ENCODE data around the gene CSHL1. TPM values are rescaled to one million over a fixed set of nuclear protein-coding genes. Genes with fewer than 3 reads are reported as not detected.
"Not testable (repeated sequence)": the region's sequence is repeated elsewhere in the genome, so short reads cannot be mapped to it uniquely, and the experiment has no call there.

Gene CSHL1
- total RNA-seq, 6 experiments from 2014 or later: not detected

GRCh38 chr17:63907161-63907778, 3.8 kb downstream of the CSHL1 start:
- DNase-seq; H3K27ac ChIP-seq; H3K4me1 ChIP-seq; H3K9me3 ChIP-seq; H3K4me3 ChIP-seq; H3K36me3 ChIP-seq; H3K27me3 ChIP-seq; intact Hi-C loops (cut with DNase I): not testable (repeated sequence)
- TF ChIP-seq CTCF (IDR thresholded peaks at IDR 0.05): peak in 1 of 4 donors; percentile 4
- peak in 3 of 4 donors; percentile 16 to 49 (median 40) for ATAC-seq
- whole genome bisulfite sequencing (ENCODE audit: insufficient coverage, low coverage, low lambda C conversion rate, missing lambda C conversion rate): 46% methylated on average over 11 of the region's 12 CpGs

DNA sequence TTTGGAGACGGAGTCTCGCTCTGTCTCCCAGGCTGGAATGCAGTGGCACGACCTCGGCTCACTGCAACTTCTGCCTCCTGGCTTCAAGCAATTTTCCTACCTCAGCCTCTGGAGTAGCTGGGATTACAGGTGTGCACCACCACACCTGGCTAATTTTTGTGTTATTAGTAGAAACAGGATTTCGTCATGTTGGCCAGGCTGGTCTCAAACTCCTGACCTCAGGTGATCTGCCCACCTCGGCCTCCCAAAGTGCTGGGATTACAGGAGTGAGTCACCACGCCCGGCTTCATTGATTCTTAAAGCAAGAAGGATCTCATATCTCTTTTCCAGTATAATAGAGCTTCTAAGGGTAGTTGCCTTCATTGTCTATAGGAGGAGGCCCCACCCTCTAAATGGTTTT, 6.3 kb downstream of the CSHL1 start:
- not testable (repeated sequence) for ATAC-seq, DNase-seq

DNA sequence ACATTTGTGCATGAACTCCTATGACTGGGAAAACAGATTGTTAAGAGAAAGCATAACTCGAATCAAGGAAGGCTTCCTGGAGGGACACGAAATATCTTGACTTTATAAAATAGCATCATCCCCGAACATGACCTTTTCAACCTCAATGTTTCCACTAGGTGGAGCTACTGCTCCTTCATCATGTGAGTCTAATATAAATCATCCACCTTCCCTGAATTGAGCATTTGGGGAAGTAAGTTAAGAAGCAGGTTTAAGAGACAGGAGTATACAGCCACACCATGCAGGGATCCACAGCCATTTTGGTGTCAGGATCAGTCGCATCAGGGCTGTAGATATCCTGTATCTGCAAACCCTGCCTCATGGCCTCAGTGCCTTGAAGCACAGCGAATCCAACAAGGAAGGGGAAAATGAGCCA, 7.3 kb downstream of the CSHL1 start:
- TF ChIP-seq CTCF (IDR thresholded peaks at IDR 0.05): peak; percentile 39 to 48 (median 45)
- intact Hi-C loops (cut with DNase I); H3K9me3 ChIP-seq; H3K27me3 ChIP-seq; DNase-seq; H3K36me3 ChIP-seq; H3K27ac ChIP-seq; H3K4me1 ChIP-seq; H3K4me3 ChIP-seq: not testable (repeated sequence)
- ATAC-seq: peak; percentile 46 to 68 (median 60)
- 21% methylated on average over 5 of the region's 5 CpGs for WGBS (ENCODE audit: insufficient coverage, low coverage, low lambda C conversion rate, missing lambda C conversion rate)

More for the DNA sequence above, 6.3 kb downstream of the CSHL1 start:
- intact Hi-C loops (cut with DNase I); H3K27me3 ChIP-seq; H3K9me3 ChIP-seq; H3K4me1 ChIP-seq; H3K4me3 ChIP-seq; H3K27ac ChIP-seq; H3K36me3 ChIP-seq: not testable (repeated sequence)
- WGBS (ENCODE audit: insufficient coverage, low coverage, low lambda C conversion rate, missing lambda C conversion rate): 88% methylated on average over 4 of the region's 8 CpGs

GRCh38 chr17:63901971-63902370, 9.1 kb downstream of the CSHL1 start:
- DNase-seq; H3K4me3 ChIP-seq; H3K27me3 ChIP-seq; intact Hi-C loops (cut with DNase I); ATAC-seq; H3K4me1 ChIP-seq; H3K36me3 ChIP-seq; H3K9me3 ChIP-seq; H3K27ac ChIP-seq: not testable (repeated sequence)
- WGBS (ENCODE audit: insufficient coverage, low coverage, low lambda C conversion rate, missing lambda C conversion rate): 85% methylated on average over 2 of the region's 2 CpGs

DNA sequence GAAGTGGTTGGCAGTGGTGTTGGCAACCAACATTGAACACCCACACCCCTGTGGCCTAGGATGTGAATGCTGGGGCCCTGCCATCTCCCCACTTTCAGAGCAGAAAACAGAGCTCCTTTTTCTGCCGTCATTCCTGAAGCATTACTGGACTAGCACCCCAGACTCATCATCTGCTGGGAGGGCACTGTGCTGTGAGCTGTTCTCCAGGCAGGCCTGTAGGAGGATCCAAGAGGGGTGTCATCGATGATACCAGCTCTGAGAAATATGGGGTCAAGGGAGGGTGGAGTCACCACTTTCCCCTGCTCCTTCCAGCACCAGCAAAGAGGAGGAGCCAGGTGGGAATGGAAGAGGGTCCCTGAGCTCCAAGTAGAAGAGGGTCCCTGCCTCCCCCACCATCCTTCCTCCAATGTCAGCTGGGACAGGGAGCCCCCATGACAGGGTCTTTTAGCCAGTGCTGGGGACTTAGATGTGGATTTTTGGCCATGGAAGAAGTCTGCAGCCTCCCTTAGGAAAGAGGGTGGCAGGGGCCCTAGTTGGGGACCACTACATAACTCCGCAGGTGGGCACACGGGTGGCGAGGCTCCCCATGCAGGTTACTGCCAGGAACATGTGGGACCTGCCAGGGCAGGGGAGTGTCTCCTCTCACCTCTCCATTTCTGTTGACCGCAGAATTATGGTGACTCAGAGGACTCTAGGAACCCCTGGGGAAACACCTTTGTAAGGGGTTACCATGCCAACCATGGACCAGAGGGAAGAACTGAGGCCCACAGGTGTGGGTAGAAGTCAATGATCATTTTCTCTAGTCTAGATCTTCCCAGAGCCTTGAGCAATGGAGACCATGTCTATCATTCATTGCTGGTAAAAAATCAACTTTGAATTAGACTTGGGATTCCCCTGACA, 11.9 kb downstream of the CSHL1 start:
- H3K27ac ChIP-seq; intact Hi-C loops (cut with DNase I); H3K36me3 ChIP-seq; H3K4me1 ChIP-seq; H3K4me3 ChIP-seq; DNase-seq; H3K27me3 ChIP-seq; ATAC-seq; H3K9me3 ChIP-seq: not testable (repeated sequence)
- 74% methylated on average over 4 of the region's 6 CpGs for WGBS (ENCODE audit: insufficient coverage, low coverage, low lambda C conversion rate, missing lambda C conversion rate)

- H3K4me1 ChIP-seq; intact Hi-C loops (cut with DNase I); DNase-seq; H3K27me3 ChIP-seq; H3K4me3 ChIP-seq; H3K36me3 ChIP-seq; H3K9me3 ChIP-seq; ATAC-seq; H3K27ac ChIP-seq: not testable (repeated sequence)
- WGBS (ENCODE audit: insufficient coverage, low coverage, low lambda C conversion rate, missing lambda C conversion rate): 85% methylated on average over 3 of the region's 14 CpGs
Observed at GRCh38 chr17:63896524-63897354, 14.3 kb downstream of the CSHL1 start, which contains the start of gene CSH1. TSS of gene CSH1 (minus strand) at chr17:63896574. CDS start at chr17:63896511, 63 bp downstream.

- H3K27me3 ChIP-seq; intact Hi-C loops (cut with DNase I); H3K4me1 ChIP-seq; H3K27ac ChIP-seq; ATAC-seq; H3K4me3 ChIP-seq; H3K9me3 ChIP-seq; H3K36me3 ChIP-seq: not testable (repeated sequence)
- WGBS (ENCODE audit: insufficient coverage, low coverage, low lambda C conversion rate, missing lambda C conversion rate): 50% methylated on average over 1 of the region's 10 CpGs
- DNase-seq: peak in 1 of 3 donors; percentile 12
Observed at GRCh38 chr17:63894821-63895220, 16.2 kb downstream of the CSHL1 start.

DNA sequence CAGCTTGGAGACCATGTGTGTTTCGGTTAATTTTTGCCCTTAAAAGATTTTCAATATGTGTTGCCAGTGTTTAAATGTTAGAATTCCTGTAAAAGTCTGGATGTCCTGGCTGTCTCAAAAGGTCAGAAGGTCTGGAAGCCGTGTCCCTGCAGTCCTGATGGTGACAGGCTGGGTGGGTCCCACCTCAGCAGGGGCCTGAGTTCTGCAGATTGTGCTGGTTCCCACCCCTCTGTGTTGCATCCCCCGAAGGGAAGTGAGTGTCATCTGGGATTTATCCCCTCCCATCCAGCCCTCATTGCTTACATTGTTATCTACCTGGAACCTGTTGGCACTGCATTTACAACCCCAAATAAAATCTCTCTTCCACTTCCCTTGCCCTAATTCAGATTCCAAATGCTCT, 17.0 kb downstream of the CSHL1 start:
- H3K9me3 ChIP-seq; H3K4me3 ChIP-seq; H3K27me3 ChIP-seq; ATAC-seq; H3K27ac ChIP-seq; H3K36me3 ChIP-seq; intact Hi-C loops (cut with DNase I); H3K4me1 ChIP-seq: not testable (repeated sequence)
- peak in 1 of 3 donors; percentile 17 for DNase-seq
- WGBS (ENCODE audit: insufficient coverage, low coverage, low lambda C conversion rate, missing lambda C conversion rate): 20% methylated on average over 1 of the region's 3 CpGs
